GM19099 (cell line): ENCODE measurements around the gene FAS.

Experiments used
- POLR2A ChIP-seq: IDR thresholded peaks from 3 replicates; pipeline ENCODE4 v1.6.1; 2011; ENCODE audit warnings: low read depth; ENCODE audit not compliant: insufficient read length; ENCODE audit errors: extremely low read depth

FAS gene

GRCh38 chr10:89035461-89035860 lies 44.9 kb downstream of the FAS start:
- TF ChIP-seq POLR2A = no peak

- no peak for TF ChIP-seq POLR2A
Measured at GRCh38 chr10:89037096-89037495, 46.5 kb downstream of the FAS start.

- no peak for TF ChIP-seq POLR2A
Measured at GRCh38 chr10:89042562-89042961, 52.0 kb downstream of the FAS start.

- TF ChIP-seq POLR2A = no peak
Measured at GRCh38 chr10:89043052-89043451, 52.5 kb downstream of the FAS start.

GRCh38 chr10:89047397-89047796 lies 56.8 kb downstream of the FAS start:
- no peak for TF ChIP-seq POLR2A

GRCh38 chr10:89051593-89051992 lies 61.0 kb downstream of the FAS start:
- no peak for TF ChIP-seq POLR2A

GRCh38 chr10:89053555-89053954 lies 63.0 kb downstream of the FAS start:
- no peak for TF ChIP-seq POLR2A

- no peak for TF ChIP-seq POLR2A
Measured at GRCh38 chr10:89055159-89055558, 64.6 kb downstream of the FAS start.

- TF ChIP-seq POLR2A = no peak
Measured at GRCh38 chr10:89062861-89063260, 72.3 kb downstream of the FAS start.

- no peak for TF ChIP-seq POLR2A
Measured at GRCh38 chr10:89063465-89063864, 72.9 kb downstream of the FAS start.

- no peak for TF ChIP-seq POLR2A
Measured at GRCh38 chr10:89064748-89065147, 74.2 kb downstream of the FAS start.
